ENCODE results near the gene FRK. TPM values are rescaled to one million over a fixed set of nuclear protein-coding genes. Genes with fewer than 3 reads are reported as not detected.

Gene FRK
- total RNA-seq, 1 donor from 2014 or later, result 3.6 TPM

DNA sequence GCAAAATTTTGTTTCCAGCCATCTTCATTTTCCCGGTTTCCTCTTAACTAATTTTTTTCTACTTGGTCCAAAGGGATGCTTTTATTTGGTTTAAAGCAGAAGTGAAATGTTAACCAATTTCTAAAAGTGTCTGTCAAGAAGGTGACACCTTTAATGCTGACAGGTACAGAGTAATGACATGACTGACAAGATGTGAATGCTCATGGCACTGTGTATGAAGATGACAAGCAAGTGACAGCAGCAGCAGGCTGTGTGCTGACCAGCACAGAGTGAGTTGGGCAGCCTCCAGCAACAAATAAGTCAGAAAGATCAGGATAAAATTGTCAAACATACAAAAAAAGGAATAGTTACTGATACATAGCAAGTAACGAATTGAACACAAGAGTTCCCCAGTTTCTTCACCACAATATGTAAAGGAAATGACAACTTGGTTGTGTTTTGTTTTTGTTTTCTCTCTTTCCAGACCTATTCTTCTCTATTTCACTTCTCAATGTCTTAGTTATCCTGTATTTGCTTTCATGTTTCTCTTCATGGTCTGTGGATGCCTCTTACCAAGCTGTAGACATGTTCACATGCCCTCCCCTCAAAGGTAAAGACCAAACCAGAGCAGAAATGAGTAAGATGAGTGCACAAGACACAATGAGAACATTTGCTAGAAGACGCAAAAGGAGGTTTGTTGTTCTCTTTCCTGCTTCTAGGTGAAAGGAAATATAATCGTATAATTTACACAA lies 174.9 kb downstream of the FRK start:
- no peak for DNase-seq

DNA sequence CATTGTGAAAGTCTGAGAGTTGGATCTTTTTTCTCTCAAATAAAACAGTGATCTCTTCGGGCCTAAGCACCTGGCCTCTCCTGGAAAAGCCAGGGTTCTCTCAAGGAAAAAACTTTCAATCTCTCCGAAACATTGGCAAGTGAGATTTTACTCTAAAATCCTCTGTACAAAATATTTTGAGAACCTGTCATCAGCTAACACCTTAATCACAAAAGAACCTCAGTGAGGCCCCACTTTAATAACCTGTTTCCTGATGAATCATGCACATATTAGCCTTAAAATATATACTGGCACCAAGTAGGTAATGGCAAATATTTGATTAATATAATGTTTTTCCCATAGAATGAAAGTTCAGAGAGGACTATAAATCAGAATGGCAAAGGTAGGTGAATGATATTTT lies 177.9 kb downstream of the FRK start:
- DNase-seq, result no peak

DNA sequence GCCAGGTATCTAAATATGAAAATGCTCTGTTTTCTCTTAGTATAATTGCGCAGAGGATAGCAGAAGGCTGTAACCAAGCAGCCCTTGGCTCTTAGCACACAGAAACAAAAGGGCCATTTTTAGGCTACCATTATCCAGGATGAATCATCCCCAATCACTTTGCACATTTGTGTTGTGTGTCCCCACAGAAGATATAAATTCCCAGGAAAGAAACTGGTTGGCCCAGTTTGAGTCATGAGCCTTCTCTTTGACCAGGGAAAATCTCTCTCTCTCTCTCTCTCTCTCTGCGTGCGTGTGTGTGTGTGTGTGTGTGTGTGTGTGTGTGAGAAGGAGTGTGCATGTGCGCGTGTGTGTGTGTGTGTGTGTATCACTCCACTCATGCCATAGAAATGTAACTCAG lies 178.5 kb downstream of the FRK start:
- DNase-seq, result no peak

Other genes with a start within 250 kb of the FRK start
- gene NT5DC1, start 40.0 kb upstream of the FRK start, total RNA-seq, result 9.0 TPM
- gene COL10A1, start 65.2 kb upstream of the FRK start, total RNA-seq, result 0.10 TPM
- gene TSPYL4, start 193.2 kb upstream of the FRK start, total RNA-seq, result 12.2 TPM
- gene TSPYL1, start 219.0 kb upstream of the FRK start, total RNA-seq, result 56.8 TPM